Neural cell (in vitro differentiated cells): ENCODE data around the gene PRRT1B.

Experiments
- CTCF ChIP-seq: fragments of 450-650 bp; IDR thresholded peaks from 2 replicates; pipeline ENCODE4 v1.5.1; 2014; ENCODE audit warnings: antibody characterized with exemption, mild to moderate bottlenecking, moderate library complexity; ENCODE audit not compliant: poor library complexity, severe bottlenecking
- EP300 ChIP-seq: fragments of 450-650 bp; conservative IDR thresholded peaks from 2 replicates; pipeline ENCODE4 v1.6.1; 2014; ENCODE audit warnings: antibody characterized with exemption, mild to moderate bottlenecking, moderate library complexity; ENCODE audit not compliant: poor library complexity, severe bottlenecking
- EZH2 ChIP-seq: fragments of 200-600, 300-800 bp; shearing (Covaris generic), sonication (generic); IDR thresholded peaks from 2 replicates; pipeline ENCODE4 v1.6.1; 2014; ENCODE audit warnings: antibody characterized with exemption, low read length, borderline replicate concordance, mild to moderate bottlenecking; ENCODE audit not compliant: insufficient read depth, poor library complexity, severe bottlenecking
- POLR2AphosphoS5 ChIP-seq: IDR thresholded peaks from 2 replicates; pipeline ENCODE4 v1.6.1; 2012

DNA sequence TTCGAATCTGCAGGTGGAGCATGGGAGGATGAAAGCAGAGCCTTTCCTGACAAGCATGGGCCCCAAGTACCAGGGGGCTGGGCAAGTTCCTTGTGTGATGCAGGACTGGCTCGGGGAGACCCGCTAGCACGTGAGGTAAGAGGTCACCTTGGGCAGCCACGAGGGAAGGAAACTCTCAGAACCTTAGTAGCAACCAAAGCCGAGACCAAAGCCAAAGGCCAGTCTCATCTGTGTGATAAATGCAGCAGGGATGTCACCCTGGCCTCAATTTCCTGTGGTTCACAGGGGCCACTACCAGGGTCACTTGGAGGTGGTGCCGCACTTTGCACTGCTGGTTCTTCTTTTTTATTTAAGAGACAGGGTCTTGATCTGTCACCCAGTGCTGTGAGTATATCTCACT lies 39.5 kb downstream of the PRRT1B start:
- TF ChIP-seq CTCF (no peak), EZH2 (no peak), EP300 (no peak), POLR2AphosphoS5 (no peak)
